Heart left ventricle (tissue), 13 donors: ENCODE measurements around the gene SMIM31.

Experiments used
- POLR2A ChIP-seq, 2 donors: fragments of 450-650 bp; IDR thresholded peaks; one replicate each; pipeline ENCODE4 v1.6.1; 2017; ENCODE audit warnings: antibody characterized with exemption in 2 of 2, mild to moderate bottlenecking in 2 of 2, moderate library complexity in 2 of 2
- TF ChIP-seq, protein P1 (sequence below), 12 donors: fragments of 200-600 bp; sonication (generic) in 4 of 12; IDR thresholded peaks; one replicate each; pipeline versions ENCODE4 v1.5.0 to v1.8.0; 2018 to 2022; ENCODE audit warnings: antibody characterized with exemption in 12 of 12, mild to moderate bottlenecking in 5 of 12
- donor health status: ischemic (EF 13 %, LVEDD 7.1; RV severe dilation, severe dysfunction).
- donor health status: DM: no; HTN: yes; CAD: no.
- donor health status: DM: no; HTN: no; CAD: no.
- donor health status: ischemic (EF 25% LVEDD 6.9; RV normal size, moderate dysfunction).
- donor health status: ischemic (EF 25% LVEDD 5.7; RV mildly dilated, moderate dysfunction).
- donor health status: ischemic (EF 35%, LVEDD 5.7; RV mildly dilated, moderate dysfunction).
- donor health status: nonischemic (EF 11% LVEDD 7.7; RV severe dilation, severe dysfunction).
- donor health status: DM: yes; HTN: yes; CAD: no.
- donor health status: PGD.
- donor health status: ischemic (EF 29% LVEDD 5.4; RV normal size, mild dysfunction).
- donor health status: nonischemic (EF 23%, LVEDD 6.1; RV moderate dilation, normal function).

DNA sequence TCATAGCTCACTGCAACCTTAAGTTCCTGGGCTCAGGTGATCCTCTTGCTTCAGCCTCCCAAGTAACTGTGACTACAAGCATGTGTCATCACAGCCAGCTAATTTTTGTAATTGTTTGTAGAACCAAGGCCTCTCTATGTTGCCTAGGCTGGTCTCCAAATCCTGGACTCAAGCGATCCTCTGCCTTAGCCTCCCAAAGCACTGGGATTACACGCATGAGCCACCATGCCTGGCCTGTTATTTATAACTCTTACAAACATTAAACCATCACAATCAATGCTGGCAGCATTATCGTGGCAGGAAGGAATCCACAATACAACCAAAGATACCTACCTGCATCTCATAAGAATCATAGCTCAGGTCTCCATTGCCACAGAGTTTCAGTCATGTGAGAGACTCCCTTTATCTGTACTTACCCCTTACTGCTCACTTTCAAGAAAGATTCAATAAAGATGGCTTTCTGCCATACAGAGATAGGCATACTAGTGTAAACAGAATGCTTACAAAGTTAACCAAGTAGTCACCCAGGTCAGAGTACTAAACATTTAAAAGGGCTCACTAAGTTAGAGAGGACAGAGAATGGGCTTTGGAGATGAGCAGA, 48.5 kb downstream of the SMIM31 start:
- TF ChIP-seq, protein P1, sequence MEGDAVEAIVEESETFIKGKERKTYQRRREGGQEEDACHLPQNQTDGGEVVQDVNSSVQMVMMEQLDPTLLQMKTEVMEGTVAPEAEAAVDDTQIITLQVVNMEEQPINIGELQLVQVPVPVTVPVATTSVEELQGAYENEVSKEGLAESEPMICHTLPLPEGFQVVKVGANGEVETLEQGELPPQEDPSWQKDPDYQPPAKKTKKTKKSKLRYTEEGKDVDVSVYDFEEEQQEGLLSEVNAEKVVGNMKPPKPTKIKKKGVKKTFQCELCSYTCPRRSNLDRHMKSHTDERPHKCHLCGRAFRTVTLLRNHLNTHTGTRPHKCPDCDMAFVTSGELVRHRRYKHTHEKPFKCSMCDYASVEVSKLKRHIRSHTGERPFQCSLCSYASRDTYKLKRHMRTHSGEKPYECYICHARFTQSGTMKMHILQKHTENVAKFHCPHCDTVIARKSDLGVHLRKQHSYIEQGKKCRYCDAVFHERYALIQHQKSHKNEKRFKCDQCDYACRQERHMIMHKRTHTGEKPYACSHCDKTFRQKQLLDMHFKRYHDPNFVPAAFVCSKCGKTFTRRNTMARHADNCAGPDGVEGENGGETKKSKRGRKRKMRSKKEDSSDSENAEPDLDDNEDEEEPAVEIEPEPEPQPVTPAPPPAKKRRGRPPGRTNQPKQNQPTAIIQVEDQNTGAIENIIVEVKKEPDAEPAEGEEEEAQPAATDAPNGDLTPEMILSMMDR (IDR thresholded peaks at IDR 0.05) = no peak
- TF ChIP-seq POLR2A (IDR thresholded peaks at IDR 0.05) = no peak
